GM12873 (cell line): ENCODE data around the gene TPM1.

ENCODE experiments used
- TF ChIP-seq, protein P1 (sequence below): IDR thresholded peaks from 2 replicates; pipeline ENCODE4 v1.5.1; 2012; ENCODE audit warnings: low read depth, mild to moderate bottlenecking, moderate library complexity, low read length, control low read depth; ENCODE audit not compliant: insufficient read depth; ENCODE audit errors: missing control alignments

Gene TPM1

DNA sequence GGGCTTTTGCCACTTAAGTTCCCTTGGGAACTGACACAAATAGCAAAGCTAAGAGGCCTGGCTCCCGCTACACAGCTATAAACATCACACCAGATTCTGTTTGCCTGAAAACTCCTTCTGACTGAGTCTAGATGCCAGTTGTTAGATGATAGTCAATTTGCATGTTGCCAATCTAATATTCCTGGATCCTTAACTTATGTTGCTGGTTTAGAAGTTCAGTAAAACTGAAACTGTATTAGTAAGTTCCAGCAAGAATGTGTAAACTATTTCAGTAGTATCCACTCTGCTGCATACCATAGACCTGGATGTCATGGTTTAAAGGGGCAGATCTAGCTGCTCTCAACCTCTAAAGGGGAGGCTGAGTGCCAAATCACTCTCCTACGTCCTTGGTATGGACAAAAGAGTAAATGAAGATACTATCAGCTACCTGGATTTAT, 52.0 kb downstream of the TPM1 start:
- TF ChIP-seq, protein P1, sequence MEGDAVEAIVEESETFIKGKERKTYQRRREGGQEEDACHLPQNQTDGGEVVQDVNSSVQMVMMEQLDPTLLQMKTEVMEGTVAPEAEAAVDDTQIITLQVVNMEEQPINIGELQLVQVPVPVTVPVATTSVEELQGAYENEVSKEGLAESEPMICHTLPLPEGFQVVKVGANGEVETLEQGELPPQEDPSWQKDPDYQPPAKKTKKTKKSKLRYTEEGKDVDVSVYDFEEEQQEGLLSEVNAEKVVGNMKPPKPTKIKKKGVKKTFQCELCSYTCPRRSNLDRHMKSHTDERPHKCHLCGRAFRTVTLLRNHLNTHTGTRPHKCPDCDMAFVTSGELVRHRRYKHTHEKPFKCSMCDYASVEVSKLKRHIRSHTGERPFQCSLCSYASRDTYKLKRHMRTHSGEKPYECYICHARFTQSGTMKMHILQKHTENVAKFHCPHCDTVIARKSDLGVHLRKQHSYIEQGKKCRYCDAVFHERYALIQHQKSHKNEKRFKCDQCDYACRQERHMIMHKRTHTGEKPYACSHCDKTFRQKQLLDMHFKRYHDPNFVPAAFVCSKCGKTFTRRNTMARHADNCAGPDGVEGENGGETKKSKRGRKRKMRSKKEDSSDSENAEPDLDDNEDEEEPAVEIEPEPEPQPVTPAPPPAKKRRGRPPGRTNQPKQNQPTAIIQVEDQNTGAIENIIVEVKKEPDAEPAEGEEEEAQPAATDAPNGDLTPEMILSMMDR, result no peak

DNA sequence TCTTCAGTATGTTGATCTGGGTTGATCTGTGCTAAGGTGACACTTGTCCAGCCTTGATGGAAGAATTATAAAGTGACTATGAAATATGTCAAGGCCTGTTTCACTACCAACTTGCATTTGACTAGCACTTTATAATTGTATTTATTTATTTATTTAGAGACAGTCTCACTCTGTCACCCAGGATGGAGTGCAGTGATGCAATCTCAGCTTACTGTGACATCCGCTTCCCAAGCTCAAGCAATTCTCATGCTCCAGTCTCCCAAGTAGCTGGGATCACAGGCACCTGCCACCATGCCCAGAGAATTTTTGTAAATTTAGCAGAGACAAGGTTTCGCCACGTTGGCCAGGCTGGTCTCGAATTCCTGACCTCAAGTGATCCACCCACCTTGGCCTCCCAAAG, 53.6 kb downstream of the TPM1 start:
- TF ChIP-seq, protein P1, result no peak

DNA sequence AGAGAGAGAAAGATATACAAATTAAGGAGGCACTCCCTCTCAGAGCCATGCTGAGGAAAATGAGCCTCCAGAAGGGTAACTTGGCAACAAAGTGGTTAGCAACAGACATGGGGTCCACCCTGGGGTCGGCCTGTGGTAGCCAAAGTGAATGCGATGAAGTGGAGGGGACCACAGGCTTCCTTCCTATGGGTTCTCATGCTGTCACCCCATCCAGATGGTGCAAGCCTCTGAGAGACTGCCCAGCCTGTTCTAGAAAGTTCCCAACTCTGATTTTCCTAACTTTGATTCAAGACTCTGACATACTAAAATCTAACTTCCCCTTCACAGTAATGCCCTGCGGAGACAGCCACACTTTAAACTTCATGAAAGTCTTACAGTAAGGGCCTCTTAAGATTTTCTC, 60.9 kb downstream of the TPM1 start:
- TF ChIP-seq, protein P1, result no peak

DNA sequence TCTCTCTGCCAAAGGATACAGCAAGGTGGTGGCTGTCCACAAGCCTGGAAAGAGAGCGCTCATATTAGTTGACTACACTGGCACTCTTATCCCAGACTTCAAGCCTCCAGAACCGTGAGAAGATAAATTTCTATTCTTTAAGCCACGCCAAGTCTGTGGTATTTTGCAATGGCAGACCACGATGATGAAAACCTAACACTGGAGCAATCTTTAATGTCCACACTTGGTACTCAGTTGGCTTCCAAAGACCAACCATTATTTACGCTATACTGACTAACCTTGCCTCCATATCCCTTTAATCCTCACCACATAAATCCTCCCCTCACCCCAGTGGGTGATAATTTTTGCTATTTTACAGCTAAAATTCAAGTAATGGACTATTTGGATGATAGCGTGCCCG, 62.2 kb downstream of the TPM1 start:
- TF ChIP-seq, protein P1, result no peak

DNA sequence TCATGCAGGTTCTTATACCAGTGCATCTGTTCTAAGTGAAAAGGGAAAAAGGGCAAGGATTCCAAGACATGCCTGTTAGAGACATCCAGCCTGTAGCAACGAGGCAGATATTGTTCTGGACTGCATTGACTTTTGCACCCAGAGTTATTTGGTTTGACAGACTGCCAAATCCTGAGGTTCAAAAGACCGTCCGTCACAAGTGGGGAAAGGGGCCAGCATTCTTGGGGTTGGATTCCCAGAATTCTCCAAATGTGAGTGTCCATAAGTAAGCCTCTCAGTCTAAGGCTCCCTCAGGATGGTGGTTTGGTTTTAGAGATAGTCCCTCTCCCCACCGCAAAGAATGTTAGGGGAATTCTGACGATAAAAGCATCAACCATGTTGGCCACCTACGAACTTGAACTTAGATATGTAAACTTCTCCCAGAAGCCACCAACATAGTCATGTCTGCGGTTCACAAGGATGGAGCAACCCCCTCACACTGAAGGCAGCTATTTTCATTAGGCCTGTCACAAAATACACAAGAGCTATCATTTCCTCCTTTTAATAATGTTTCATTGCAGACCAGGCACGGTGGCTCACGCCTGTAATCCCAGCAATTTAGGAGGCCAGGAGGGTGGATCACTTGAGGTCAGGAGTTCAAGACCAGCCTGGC, 65.5 kb downstream of the TPM1 start:
- TF ChIP-seq, protein P1, result no peak

DNA sequence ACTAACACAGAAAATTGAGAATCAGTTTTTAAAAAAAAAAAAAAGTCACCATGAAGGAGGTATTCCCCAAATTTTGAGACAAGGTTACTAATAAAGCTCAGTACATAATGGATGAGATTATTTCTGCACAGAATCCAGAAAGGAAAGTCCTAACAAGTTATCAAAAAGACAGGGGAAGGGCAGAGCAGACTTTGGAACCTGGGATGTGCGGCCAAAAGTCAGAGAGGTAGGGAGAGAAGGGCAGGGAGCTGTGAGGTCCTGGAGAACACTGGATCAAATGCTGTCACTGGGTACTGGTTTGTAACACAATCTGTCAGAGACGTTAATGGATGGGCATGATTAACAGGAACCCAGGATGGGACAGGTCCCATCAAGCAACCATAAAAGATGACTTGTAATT, 67.0 kb downstream of the TPM1 start:
- TF ChIP-seq, protein P1, result no peak

DNA sequence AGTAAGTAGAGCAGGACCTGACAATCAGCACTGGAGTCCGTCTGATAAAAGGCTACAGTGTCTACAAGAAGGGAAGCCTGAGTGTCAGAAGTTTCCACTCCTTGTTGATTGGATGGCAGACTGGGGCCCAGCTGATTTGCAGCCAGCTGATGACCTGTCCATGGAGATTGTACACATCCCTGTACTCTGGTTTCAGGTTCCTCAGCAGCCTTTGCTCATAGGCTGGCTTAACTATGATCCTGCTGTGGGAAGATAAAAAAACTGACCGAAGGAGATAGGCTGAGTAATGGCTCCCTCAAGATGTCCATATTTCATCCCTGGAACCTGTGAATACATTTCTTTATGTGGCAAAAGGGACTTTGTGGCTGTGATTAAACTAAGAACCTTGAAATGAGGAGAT, 67.4 kb downstream of the TPM1 start:
- TF ChIP-seq, protein P1, result no peak
